IPS-20b (cell line): ENCODE results near the gene PPP2R5E.

Experiments used
- H3K27ac ChIP-seq: one replicate; pipeline ENCODE4 v1.5.1; 2013; ENCODE audit warnings: low read length
- H3K27me3 ChIP-seq: 2 replicates; pipeline ENCODE4 v1.6.1; 2013; ENCODE audit warnings: mild to moderate bottlenecking, low read length, inconsistent platforms; ENCODE audit not compliant: insufficient read depth
- H3K36me3 ChIP-seq: 2 replicates; pipeline ENCODE4 v1.6.1; 2013; ENCODE audit warnings: low read depth, mild to moderate bottlenecking, inconsistent platforms, low read length, moderate library complexity; ENCODE audit not compliant: insufficient read depth
- H3K4me1 ChIP-seq: 2 replicates; pipeline ENCODE4 v1.6.1; 2013; ENCODE audit warnings: mild to moderate bottlenecking, control low read depth, inconsistent platforms, low read length, moderate library complexity; ENCODE audit not compliant: insufficient read depth
- H3K4me3 ChIP-seq: 2 replicates; pipeline ENCODE4 v1.5.1; 2013; ENCODE audit warnings: mild to moderate bottlenecking, low read length, inconsistent platforms
- H3K9ac ChIP-seq: 2 replicates; pipeline ENCODE4 v1.6.1; 2013; ENCODE audit warnings: low read depth, mild to moderate bottlenecking, inconsistent platforms, low read length, moderate library complexity
- H3K9me3 ChIP-seq: 2 replicates; pipeline ENCODE4 v1.6.1; 2013; ENCODE audit warnings: mild to moderate bottlenecking, low read depth, low read length, inconsistent platforms; ENCODE audit not compliant: insufficient read depth

Gene PPP2R5E

DNA sequence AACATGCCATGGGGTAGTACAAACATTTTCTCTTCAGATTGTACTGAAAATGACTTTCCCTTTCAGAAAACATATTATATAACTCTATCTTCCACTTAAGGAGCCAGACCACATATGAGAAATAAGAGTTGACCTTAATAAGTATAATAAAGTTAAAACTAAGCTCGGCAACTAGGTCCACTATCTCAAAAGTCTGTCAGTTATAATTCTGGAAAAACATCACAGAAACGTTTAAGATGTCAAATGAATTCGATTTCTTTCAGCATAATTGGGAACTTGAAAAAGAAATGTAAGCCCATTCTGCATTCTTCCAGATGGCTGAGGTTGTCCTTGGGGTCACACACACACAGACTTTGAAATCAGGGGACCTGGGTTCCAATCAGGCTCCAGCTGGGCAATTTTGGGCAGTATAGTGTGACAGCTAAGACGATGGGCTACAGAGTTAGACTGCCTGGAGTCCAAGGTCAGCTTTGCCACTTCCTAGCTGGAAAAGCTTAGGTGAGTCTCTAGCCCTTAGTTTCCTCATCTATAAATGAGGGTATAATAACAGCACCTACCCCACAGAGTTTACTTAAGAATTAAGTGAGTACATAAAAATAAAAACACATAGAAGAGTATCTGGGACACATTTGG lies 75.6 kb downstream of the PPP2R5E start:
- no peak overlapping the region for H3K4me3 ChIP-seq
- H3K27ac ChIP-seq: no peak overlapping the region
- H3K27me3 ChIP-seq: no peaks in the 10 kb centered on the region
- H3K9me3 ChIP-seq: no peaks in the 10 kb centered on the region
- peaks cover 13% of the 10 kb centered on the region for H3K4me1 ChIP-seq
- no peaks in the 10 kb centered on the region for H3K36me3 ChIP-seq
- no peak overlapping the region for H3K9ac ChIP-seq

- H3K4me3 ChIP-seq: no peak overlapping the region
- no peaks in the 10 kb centered on the region for H3K36me3 ChIP-seq
- H3K4me1 ChIP-seq: 0 out of 2 replicates have a peak, but pooled peaks cover 4% of the 10 kb centered on the region
- no peaks in the 10 kb centered on the region for H3K9me3 ChIP-seq
- no peak overlapping the region for H3K27ac ChIP-seq
- no peaks in the 10 kb centered on the region for H3K27me3 ChIP-seq
- H3K9ac ChIP-seq: no peak overlapping the region
Measured at GRCh38 chr14:63465347-63465746, 77.8 kb downstream of the PPP2R5E start.

DNA sequence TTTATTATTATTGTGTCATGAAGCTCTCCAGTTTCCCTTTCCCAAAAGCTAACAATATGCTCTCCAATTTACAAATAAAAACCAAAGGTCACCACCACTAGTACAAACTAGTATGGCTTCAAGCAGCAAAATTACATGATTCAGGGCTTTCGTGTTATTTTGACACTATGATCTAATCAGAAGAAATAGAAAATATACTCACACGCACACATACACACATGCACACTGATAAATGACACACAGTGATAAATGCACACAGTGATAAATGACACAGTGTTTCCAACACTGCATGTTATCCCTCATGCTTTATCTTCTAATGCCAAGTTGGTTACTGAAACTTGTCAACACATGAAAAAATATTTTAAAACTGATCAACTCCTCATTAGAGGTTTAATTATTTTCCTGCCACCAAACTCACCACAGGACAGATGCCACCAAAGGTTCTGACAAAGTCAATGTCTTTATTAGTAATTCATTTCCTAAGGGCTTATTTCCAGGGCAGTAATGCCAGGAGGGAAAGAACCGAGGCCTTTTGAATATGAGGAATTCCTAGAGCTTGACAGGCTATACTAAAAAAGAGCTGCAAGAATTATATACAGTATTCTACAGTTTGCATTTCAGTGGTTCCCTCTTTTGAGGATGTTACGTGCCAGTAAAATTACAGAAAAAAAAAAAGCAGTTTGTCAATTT lies 82.4 kb downstream of the PPP2R5E start:
- 0 out of 2 replicates have a peak, but pooled peaks cover 4% of the 10 kb centered on the region for H3K4me1 ChIP-seq
- no peaks in the 10 kb centered on the region for H3K9me3 ChIP-seq
- H3K9ac ChIP-seq: no peak overlapping the region

GRCh38 chr14:63459738-63460137 lies 83.4 kb downstream of the PPP2R5E start:
- Histone ChIP-seq H3K4me1 (peaks cover 10% of the 10 kb centered on the region; the same call in 1 of the 2 replicates), H3K9me3 (no peaks in the 10 kb centered on the region), H3K9ac (no peak overlapping the region), H3K4me3 (no peak overlapping the region), H3K27me3 (no peaks in the 10 kb centered on the region), H3K27ac (no peak overlapping the region), H3K36me3 (no peaks in the 10 kb centered on the region)

More for the DNA sequence above, 82.4 kb downstream of the PPP2R5E start:
- Histone ChIP-seq H3K27me3 (no peaks in the 10 kb centered on the region), H3K36me3 (no peaks in the 10 kb centered on the region), H3K27ac (no peak overlapping the region), H3K4me3 (no peak overlapping the region)

DNA sequence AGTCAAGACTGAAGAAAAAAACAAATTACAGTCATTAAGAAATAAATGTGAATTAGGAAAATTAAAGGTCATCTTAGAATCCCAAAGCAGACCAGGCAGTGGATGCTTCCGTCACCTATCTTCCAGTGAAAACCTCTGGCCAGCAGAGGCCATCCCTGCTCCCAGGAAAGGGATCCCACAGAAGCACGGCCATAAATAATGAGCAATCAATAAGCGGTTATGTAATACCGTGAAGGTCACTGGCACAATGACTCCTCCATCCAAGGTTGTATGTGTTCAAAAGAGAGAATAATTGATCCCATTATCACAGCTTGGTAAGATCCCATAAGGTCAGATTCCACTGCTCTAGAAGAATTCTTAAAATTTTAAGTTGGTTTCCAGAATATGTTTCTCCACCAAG lies 85.7 kb downstream of the PPP2R5E start:
- no peaks in the 10 kb centered on the region for H3K9me3 ChIP-seq
- no peaks in the 10 kb centered on the region for H3K27me3 ChIP-seq
- H3K4me3 ChIP-seq: no peak overlapping the region
- no peak overlapping the region for H3K27ac ChIP-seq
- H3K9ac ChIP-seq: no peak overlapping the region
- peaks cover 10% of the 10 kb centered on the region; the same call in 1 of the 2 replicates for H3K4me1 ChIP-seq
- peaks cover 13% of the 10 kb centered on the region for H3K36me3 ChIP-seq

- H3K4me1 ChIP-seq: peaks cover 5% of the 10 kb centered on the region; the same call in 1 of the 2 replicates
- no peak overlapping the region for H3K9ac ChIP-seq
- no peaks in the 10 kb centered on the region for H3K9me3 ChIP-seq
- no peak overlapping the region for H3K27ac ChIP-seq
- peaks cover 19% of the 10 kb centered on the region for H3K36me3 ChIP-seq
- no peaks in the 10 kb centered on the region for H3K27me3 ChIP-seq
- no peak overlapping the region for H3K4me3 ChIP-seq
Measured at GRCh38 chr14:63454863-63455622, 88.1 kb downstream of the PPP2R5E start.

- Histone ChIP-seq H3K27ac (no peak overlapping the region), H3K36me3 (peaks cover 19% of the 10 kb centered on the region), H3K4me3 (no peak overlapping the region), H3K9ac (no peak overlapping the region), H3K27me3 (no peaks in the 10 kb centered on the region), H3K4me1 (peaks cover 5% of the 10 kb centered on the region; the same call in 1 of the 2 replicates), H3K9me3 (no peaks in the 10 kb centered on the region)
Measured at GRCh38 chr14:63454436-63454835, 88.7 kb downstream of the PPP2R5E start.

DNA sequence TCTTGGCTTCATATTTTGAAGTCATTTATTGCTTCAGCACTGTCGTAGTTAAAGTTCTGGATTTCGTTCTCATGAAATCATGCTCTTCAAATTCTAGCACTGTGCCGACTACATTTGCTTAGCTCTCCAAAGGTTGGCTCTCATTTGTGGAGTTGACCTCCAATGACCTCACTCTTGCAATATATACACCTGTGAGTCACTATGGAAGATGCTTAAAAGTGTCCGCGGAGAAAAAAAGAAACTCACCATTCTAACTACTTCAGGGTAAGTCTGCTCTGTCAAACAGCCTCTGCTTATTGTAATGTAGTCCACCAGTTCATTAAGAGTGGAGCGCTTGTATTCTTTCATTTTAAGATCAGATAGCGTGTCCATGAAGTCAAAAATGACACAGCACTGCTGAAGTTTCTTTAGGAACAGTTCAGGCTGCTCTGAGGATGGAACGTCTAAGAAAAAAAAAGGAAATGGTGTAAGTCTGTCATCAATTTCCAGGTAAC lies 89.7 kb downstream of the PPP2R5E start:
- no peak overlapping the region for H3K4me3 ChIP-seq
- no peaks in the 10 kb centered on the region for H3K27me3 ChIP-seq
- H3K9me3 ChIP-seq: no peaks in the 10 kb centered on the region
- H3K4me1 ChIP-seq: peaks cover 5% of the 10 kb centered on the region; the same call in 1 of the 2 replicates
- H3K36me3 ChIP-seq: peaks cover 19% of the 10 kb centered on the region
- no peak overlapping the region for H3K27ac ChIP-seq
- no peak overlapping the region for H3K9ac ChIP-seq

DNA sequence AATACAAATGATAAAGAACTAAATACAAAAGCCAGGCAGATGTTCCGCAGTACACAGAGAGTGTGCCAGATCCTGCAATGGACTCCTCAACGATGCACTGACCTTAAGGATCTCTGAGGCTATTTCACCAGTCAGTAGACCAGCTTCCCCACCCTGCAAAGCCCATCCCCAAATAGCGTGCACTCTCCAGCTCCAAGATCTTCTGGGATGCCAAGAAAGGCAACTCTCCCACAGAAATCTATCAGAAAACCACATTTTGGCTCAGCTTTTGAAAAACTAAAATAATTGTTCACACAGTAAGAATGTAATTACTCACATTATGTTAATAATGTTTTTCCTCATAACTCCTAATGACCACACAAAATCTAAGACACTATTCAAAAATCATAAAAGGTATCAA lies 90.4 kb downstream of the PPP2R5E start:
- Histone ChIP-seq H3K4me1 (peaks cover 5% of the 10 kb centered on the region; the same call in 1 of the 2 replicates), H3K9ac (no peak overlapping the region), H3K36me3 (peaks cover 19% of the 10 kb centered on the region), H3K27me3 (no peaks in the 10 kb centered on the region), H3K4me3 (no peak overlapping the region), H3K9me3 (no peaks in the 10 kb centered on the region), H3K27ac (no peak overlapping the region)

GRCh38 chr14:63448841-63449240 lies 94.3 kb downstream of the PPP2R5E start:
- Histone ChIP-seq H3K27ac (no peak overlapping the region), H3K4me3 (no peak overlapping the region), H3K4me1 (no peaks in the 10 kb centered on the region), H3K9me3 (no peaks in the 10 kb centered on the region), H3K27me3 (no peaks in the 10 kb centered on the region), H3K9ac (no peak overlapping the region), H3K36me3 (peaks cover 30% of the 10 kb centered on the region)

DNA sequence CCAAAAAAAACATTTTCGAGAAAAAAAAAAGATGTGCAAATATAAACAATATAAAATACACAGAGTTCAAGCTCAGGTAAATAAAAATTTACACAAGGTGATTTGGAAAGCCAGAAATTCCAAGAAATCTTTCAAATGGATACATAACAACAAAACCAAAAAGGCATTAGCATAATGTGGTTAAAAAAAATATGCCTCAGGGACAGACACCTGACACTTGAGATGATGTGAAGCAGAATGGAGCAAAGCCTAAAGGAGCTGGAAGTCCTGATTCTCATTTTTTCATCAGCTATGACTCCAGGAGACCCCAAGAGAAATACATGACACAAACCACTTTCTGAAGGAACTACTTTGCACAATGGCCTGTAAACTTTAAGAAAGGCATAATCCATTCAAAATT lies 98.6 kb downstream of the PPP2R5E start:
- no peaks in the 10 kb centered on the region for H3K4me1 ChIP-seq
- H3K4me3 ChIP-seq: no peak overlapping the region
- H3K36me3 ChIP-seq: peaks cover 11% of the 10 kb centered on the region; the same call in 1 of the 2 replicates
- H3K27me3 ChIP-seq: no peaks in the 10 kb centered on the region
- H3K27ac ChIP-seq: no peak overlapping the region
- H3K9ac ChIP-seq: no peak overlapping the region
- H3K9me3 ChIP-seq: no peaks in the 10 kb centered on the region
